H1 (cell line): ENCODE data around the gene CYREN. TPM values are rescaled to one million over a fixed set of nuclear protein-coding genes. Genes with fewer than 3 reads are reported as not detected.
A peak's percentile ranks its signal among the peaks of the same experiment; 100 is the strongest.

Experiments used
- BRCA1 ChIP-seq: IDR thresholded peaks from 2 replicates; pipeline ENCODE4 v1.6.1; 2012; ENCODE audit warnings: low read depth, low read length, improper control_type of control experiment
- CBX8 ChIP-seq: fragments of 300-800, 300-1000 bp; sonication (generic); IDR thresholded peaks from 2 replicates; pipeline ENCODE4 v1.7.1; 2016; ENCODE audit warnings: low read depth, low read length, borderline replicate concordance
- CEBPB ChIP-seq: IDR thresholded peaks from 2 replicates; pipeline ENCODE4 v1.6.1; 2012; ENCODE audit warnings: low read depth, low read length
- CHD2 ChIP-seq: IDR thresholded peaks from 2 replicates; pipeline ENCODE4 v1.6.1; 2012; ENCODE audit warnings: low read length, improper control_type of control experiment
- CREB1 ChIP-seq: IDR thresholded peaks from 2 replicates; pipeline ENCODE4 v1.6.1; 2012; ENCODE audit warnings: inconsistent platforms
- CTBP2 ChIP-seq: IDR thresholded peaks from 2 replicates; pipeline ENCODE4 v1.7.0; 2011; ENCODE audit warnings: borderline replicate concordance, mild to moderate bottlenecking, moderate library complexity, mixed read lengths, low read length; ENCODE audit not compliant: insufficient read depth, insufficient read length
- EP300 ChIP-seq, 2 experiments: IDR thresholded peaks; 1 replicate in 1 of 2; 2 replicates in 1 of 2; pipeline ENCODE4 v1.6.1; 2011 to 2012; ENCODE audit warnings: low read depth in 2 of 2, low read length in 2 of 2, mild to moderate bottlenecking in 2 of 2, borderline replicate concordance in 1 of 2, inconsistent platforms in 1 of 2, moderate library complexity in 1 of 2
- GABPA ChIP-seq: IDR thresholded peaks from 2 replicates; pipeline ENCODE4 v1.6.1; 2011; ENCODE audit warnings: mild to moderate bottlenecking, low read length, moderate library complexity, borderline replicate concordance; ENCODE audit not compliant: insufficient read depth
- HDAC6 ChIP-seq: IDR thresholded peaks from one replicate; pipeline ENCODE4 v1.7.1; 2012; ENCODE audit warnings: low read depth, mild to moderate bottlenecking, inconsistent platforms, low read length, moderate library complexity
- JUN ChIP-seq: IDR thresholded peaks from 2 replicates; pipeline ENCODE4 v1.6.1; 2011; ENCODE audit warnings: low read depth, mild to moderate bottlenecking, improper control_type of control experiment, low read length
- KDM4A ChIP-seq: IDR thresholded peaks from one replicate; pipeline ENCODE4 v1.7.1; 2012; ENCODE audit warnings: low read depth, mild to moderate bottlenecking, moderate library complexity, low read length, inconsistent platforms; ENCODE audit not compliant: severe bottlenecking
- KDM5A ChIP-seq: fragments of 200-600 bp; IDR thresholded peaks from 2 replicates; pipeline ENCODE4 v1.7.1; 2012; ENCODE audit warnings: mild to moderate bottlenecking, low read length, inconsistent platforms, mixed read lengths
- MAFK ChIP-seq: IDR thresholded peaks from 2 replicates; pipeline ENCODE4 v1.6.1; 2012; ENCODE audit warnings: low read depth, mild to moderate bottlenecking, improper control_type of control experiment, low read length
- NRF1 ChIP-seq: IDR thresholded peaks from 2 replicates; pipeline ENCODE4 v1.6.1; 2011; ENCODE audit warnings: mild to moderate bottlenecking, low read depth, low read length, improper control_type of control experiment
- POLR2AphosphoS5 ChIP-seq: IDR thresholded peaks from 2 replicates; pipeline ENCODE4 v1.6.1; 2011; ENCODE audit warnings: low read depth, low read length
- RNF2 ChIP-seq: fragments of 200-900, 300-1000 bp; sonication (generic); IDR thresholded peaks from 2 replicates; pipeline ENCODE4 v1.7.1; 2016; ENCODE audit warnings: borderline replicate concordance, low read depth, mild to moderate bottlenecking, antibody characterized with exemption, low read length; ENCODE audit not compliant: poor library complexity, severe bottlenecking; ENCODE audit errors: missing control alignments
- RXRA ChIP-seq: IDR thresholded peaks from 2 replicates; pipeline ENCODE4 v1.6.1; 2011; ENCODE audit warnings: low read depth, mild to moderate bottlenecking, low read length, moderate library complexity; ENCODE audit not compliant: insufficient read depth
- SP2 ChIP-seq: IDR thresholded peaks from 2 replicates; pipeline ENCODE4 v1.6.1; 2012; ENCODE audit warnings: mild to moderate bottlenecking, low read length, inconsistent platforms
- SRF ChIP-seq: IDR thresholded peaks from 2 replicates; pipeline ENCODE4 v1.6.1; 2011; ENCODE audit warnings: mild to moderate bottlenecking, low read depth, low read length, moderate library complexity
- TAF1 ChIP-seq: IDR thresholded peaks from 2 replicates; pipeline ENCODE4 v1.6.1; 2011; ENCODE audit warnings: mild to moderate bottlenecking, low read depth, low read length
- TAF7 ChIP-seq: optimal IDR thresholded peaks from 2 replicates; pipeline ENCODE3; 2011; ENCODE audit warnings: low read depth, mild to moderate bottlenecking, inconsistent platforms, low read length, moderate library complexity, borderline replicate concordance
- ZNF274 ChIP-seq: IDR thresholded peaks from 2 replicates; pipeline ENCODE4 v1.7.0; 2012; ENCODE audit warnings: low read length, borderline replicate concordance; ENCODE audit errors: extremely low read depth
- polyA plus RNA-seq, 7 experiments: library from polyadenylated mRNA; depleted of rRNA in 3 of 7; stranded (reverse) in 5 of 7; unstranded in 2 of 7; fragments of >200 nt in 5 of 7; fragments of 200-250 nt in 2 of 7; gene quantifications; 1 replicate in 5 of 7; 2 replicates in 1 of 7; 4 replicates in 1 of 7; pipeline versions ENCODE4 v1.2.1 to v1.2.3, GENCODE V29; 2011 to 2013; ENCODE audit warnings: missing spikeins in 2 of 7, mixed read lengths in 2 of 7
- total RNA-seq: library from RNA; stranded (reverse); fragmentation: NEBNext Ultra II Directional; extraction: Animal tissue kit (Norgen Biotek cat#: 25700); gene quantifications from 2 replicates; pipeline ENCODE4 v1.2.1, GENCODE V29; 2021

The CYREN gene
- total and polyA plus RNA-seq, 2 of the 8 experiments (the other 6 are each of a cell fraction or from before 2014, with no cell fraction given), result 25.1 to 46.2 TPM

DNA sequence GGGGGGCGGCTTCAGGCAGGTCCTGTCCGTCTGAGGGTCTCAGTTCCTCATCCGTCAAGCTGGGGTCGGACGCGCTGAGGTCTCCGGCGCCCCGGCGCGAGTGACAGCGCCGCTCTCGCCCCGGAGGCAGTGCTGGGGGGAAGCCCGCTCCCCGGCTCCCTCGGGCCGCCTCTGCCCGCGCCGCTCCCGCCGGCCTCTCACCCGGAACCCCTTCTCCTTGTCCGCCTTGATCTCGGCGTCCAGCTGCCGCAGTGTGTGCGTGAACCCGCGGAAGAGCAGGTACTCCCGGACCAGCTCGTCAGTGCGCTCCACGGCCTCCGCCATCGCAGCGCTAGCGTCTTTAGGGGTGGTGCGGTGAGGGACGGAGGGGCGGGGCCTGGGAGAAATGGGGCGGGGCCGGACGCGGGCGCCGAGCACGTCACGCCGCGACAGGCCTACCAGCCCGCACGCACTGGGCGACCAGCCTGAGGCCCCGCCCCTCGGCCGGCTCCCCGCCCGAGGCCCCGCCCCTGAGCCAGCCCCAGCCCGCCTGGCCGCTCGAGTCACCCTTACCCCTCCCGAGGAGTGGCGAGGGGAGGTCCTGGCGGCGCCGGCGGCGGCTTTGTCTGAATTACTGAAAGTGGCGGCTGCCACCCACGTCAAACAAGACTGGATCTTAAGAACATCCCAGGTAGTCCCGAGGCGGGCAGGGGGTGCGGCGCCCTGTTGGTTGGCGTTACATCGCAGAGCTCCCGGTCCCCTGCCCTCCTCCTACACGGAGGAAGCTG is 40.9 kb upstream of the CYREN start, which contains the start of gene WDR91 (continued):
- no peak for TF ChIP-seq GABPA
- no peak for TF ChIP-seq HDAC6
- peak; percentile 89 for TF ChIP-seq KDM4A
- no peak for TF ChIP-seq KDM5A
- TF ChIP-seq MAFK, result no peak
- TF ChIP-seq BRCA1, result no peak
- no peak for TF ChIP-seq SRF
- no peak for TF ChIP-seq ZNF274
- TF ChIP-seq CBX8, result no peak
- no peak for TF ChIP-seq RNF2
- TF ChIP-seq SP2, result no peak
- peak; percentile 78 for TF ChIP-seq CREB1
- TF ChIP-seq RXRA, result no peak
- no peak for TF ChIP-seq JUN
- no peak for TF ChIP-seq CEBPB
- TF ChIP-seq CTBP2, result no peak
- TF ChIP-seq NRF1, result no peak
- TF ChIP-seq CHD2, result no peak
- TF ChIP-seq TAF7, result peak; percentile 82
- TF ChIP-seq POLR2AphosphoS5, result peak; percentile 72
- TF ChIP-seq TAF1, result peak; percentile 87
- no peak for TF ChIP-seq EP300 (IDR thresholded peaks at IDR 0.05; ENCODE audit: borderline replicate concordance in 1 of 2, low read depth in 2 of 2, low read length in 2 of 2)
